ENCODE measurements around the gene PAX9.
A peak's percentile ranks its signal among the peaks of the same experiment; 100 is the strongest.

Gene PAX9

DNA sequence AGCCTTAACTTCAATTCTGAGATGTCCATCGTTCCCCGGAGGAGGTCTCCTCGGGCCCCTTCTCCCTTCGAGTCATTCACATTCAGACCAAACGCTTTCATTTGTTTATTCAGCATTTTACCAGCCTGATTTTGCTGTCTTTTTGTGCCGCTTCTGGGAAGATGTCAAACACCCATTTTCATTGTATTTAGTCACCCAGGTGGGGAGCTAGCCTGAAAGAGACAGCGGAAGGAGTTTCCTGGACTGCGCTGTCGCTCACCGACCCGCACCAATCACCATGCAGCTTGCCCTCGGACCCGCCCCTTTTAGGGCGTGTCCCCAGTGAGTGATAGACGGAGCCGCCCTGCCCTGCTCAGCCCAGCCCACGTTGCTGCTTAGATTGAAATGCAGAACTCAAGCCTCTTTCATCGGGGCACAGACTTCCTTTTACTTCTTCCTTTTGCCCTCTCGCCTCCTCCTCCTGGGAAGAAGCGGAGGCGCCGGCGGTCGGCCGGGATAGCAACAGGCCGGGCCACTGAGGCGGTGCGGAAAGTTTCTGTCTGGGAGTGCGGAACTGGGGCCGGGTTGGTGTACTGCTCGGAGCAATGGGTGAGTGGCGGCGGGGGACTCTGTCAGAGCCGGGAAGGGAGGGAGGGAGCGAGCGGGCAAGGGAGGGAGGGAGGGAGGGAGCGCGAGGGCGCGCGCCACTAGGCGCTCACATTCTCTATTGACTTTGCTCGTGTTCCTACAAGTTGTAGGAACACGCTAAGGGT lies at the start of gene PAX9:
Gene PAX9, plus strand, starts transcription at position 355 of the 752 bp plus-strand sequence. Its CDS starts 230 bp downstream, at position 585.
- peak; percentile 58 to 83 for ATAC-seq

DNA sequence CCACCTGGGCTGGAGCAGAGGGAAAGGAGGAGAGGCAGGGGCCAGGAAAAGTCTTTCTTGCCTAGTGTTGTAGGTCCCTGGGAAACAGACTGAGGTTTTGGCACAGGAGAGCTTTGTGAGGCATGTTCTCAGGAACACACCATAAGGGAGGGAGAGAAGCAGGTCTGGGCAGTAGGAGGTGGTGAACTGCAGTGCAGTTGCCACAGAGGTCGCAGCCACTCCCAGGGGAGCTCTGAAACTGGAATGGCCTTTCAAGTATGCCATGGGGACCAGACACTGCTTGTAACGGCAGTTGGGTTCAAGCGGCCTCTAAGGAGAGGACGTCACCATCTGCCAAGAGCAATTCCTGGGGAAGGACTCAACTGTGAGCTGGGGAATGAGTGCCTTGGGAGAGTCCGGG lies 43.8 kb upstream of the PAX9 start:
- no peak for ATAC-seq

- ATAC-seq = no peak
These were observed 43.0 kb upstream of the PAX9 start for GRCh38 chr14:36618641-36619040.

GRCh38 chr14:36619131-36619530 lies 42.5 kb upstream of the PAX9 start:
- ATAC-seq = no peak

DNA sequence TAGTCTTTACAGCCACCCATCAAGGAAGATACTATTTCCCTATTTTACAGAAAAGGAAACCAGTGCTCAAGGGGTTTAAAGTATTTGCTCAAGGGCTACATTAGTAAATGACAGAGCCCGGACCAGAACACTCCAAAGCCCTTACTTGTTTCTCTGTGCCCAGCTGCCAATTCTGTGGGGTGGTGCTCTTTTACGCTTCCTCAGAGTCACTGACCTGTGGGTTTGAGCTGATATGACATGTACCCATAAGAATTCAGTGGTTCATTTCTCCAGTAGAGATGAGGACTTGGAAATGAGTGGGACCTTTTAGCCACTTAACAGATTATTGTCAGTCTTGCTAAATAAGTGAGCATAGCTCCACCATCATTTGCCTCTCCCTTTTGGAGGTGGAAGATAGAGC lies 41.8 kb upstream of the PAX9 start:
- ATAC-seq = no peak

GRCh38 chr14:36625014-36625413 lies 36.6 kb upstream of the PAX9 start:
- no peak for ATAC-seq

GRCh38 chr14:36625436-36625835 lies 36.2 kb upstream of the PAX9 start:
- no peak for ATAC-seq

DNA sequence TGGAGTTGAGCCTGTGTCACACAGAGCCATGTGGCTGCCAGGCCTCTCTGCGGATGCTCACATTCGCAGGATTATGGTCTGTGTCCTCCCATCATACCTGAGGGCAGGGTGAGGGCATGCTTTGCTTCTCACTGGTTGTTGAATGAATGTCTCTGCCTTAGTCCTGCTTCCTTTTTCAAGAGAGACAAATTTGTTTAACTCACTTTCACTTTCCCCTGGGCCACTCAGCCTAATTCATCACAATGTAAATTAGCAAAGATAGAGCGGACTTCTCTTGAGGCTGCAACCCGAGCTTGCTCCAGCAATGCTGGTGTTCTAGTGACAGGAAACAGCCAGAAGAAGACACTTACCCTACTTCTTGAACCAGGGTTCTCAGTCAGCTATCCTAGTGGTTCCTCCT lies 35.5 kb upstream of the PAX9 start:
- no peak for ATAC-seq

- ATAC-seq = no peak
These were observed 33.7 kb upstream of the PAX9 start for GRCh38 chr14:36627981-36628380.

DNA sequence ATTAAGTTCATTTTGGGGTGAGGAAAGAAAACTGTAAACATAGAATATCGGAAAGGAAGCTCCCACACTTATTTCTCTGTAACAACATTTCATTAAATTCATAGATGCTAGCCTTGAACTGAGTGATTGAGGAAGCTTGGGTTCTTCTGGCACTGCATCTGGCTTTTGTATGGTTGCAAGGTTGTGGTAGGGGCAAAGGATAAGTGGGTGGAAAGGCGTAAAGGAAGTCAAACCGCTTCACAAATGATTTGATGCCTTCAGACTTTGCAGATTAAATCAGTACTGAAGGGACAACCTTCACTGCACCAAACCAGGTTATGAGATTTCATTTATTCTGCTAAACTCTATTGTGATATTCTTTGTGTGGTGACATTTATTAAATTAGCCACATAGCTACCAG lies 28.1 kb upstream of the PAX9 start:
- ATAC-seq = no peak

GRCh38 chr14:36646664-36647416 lies 14.8 kb upstream of the PAX9 start:
- no peak for ATAC-seq

DNA sequence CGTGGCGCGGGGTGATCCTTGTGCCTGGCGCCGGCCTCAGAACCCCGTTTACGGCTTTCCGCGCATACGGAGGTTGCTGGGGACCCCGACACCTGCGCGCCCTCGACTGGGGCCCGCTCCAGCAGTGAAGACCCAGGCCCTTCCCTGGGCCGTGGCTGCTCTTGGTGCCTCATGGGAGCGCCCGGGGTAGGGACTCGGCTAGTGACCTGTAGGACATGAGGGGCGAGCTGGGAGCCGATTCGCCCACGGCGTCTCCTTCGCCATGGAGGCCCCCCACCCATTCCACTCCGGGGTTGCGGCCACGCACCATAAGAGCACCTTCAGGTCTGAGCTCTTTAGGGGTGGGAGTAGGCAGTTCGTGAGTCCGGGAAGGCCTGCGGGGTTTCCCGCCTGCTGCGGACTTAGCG lies 14.2 kb upstream of the PAX9 start:
- no peak for ATAC-seq

GRCh38 chr14:36647824-36648753 lies 13.6 kb upstream of the PAX9 start:
- no peak for ATAC-seq

GRCh38 chr14:36649872-36650650 lies 11.6 kb upstream of the PAX9 start:
- ATAC-seq = no peak

DNA sequence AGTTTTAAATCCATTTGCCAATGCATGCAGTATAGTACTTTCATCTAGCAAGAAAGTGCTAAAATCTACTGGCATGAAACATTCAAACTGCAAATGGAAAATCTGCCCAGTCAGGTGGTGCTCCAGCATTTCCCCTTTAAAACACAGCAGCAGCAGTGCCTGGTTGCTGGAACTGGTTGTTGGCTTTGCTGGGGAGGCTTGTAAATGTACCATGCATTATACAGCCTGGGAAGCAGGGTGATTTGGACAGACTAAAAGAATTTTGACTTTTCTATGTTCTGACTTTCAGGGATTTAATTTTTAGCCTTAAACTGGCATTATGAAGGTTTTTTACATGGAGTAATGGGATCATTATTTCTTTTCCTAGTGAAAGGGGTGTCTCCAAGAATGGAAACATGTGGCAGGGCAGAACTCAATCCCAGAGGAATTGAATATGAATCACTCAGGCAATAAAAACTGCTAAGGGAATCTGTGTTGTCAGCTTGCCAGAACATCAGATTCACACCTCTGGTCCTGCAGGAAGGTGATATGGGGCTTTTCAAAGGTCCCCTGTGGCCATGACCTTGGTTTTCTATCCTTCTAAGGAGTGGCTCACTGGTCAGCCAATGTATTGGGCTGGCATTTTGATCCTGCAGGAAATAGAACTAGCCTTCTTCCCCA lies 9.0 kb upstream of the PAX9 start:
- ATAC-seq = no peak

DNA sequence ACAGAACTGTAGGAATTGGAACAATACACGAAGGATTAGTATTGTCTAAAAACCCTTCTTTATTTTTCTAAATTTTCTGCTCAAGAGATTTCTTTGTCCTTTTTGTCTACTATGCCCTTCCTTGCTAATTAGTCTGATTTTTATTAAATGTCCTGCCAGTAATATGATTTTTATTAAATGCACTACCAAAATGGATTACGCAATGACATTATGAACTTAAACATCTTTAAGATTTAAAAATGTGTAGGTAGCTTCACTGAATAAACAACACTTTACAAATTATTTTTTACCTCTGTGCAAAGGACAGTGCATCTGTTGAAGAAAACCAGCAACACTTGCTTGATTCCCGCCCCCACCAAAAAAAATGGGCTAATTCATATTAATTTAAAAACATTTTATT lies 8.2 kb upstream of the PAX9 start:
- no peak for ATAC-seq

GRCh38 chr14:36653962-36654793 lies 7.5 kb upstream of the PAX9 start:
- ATAC-seq = no peak

DNA sequence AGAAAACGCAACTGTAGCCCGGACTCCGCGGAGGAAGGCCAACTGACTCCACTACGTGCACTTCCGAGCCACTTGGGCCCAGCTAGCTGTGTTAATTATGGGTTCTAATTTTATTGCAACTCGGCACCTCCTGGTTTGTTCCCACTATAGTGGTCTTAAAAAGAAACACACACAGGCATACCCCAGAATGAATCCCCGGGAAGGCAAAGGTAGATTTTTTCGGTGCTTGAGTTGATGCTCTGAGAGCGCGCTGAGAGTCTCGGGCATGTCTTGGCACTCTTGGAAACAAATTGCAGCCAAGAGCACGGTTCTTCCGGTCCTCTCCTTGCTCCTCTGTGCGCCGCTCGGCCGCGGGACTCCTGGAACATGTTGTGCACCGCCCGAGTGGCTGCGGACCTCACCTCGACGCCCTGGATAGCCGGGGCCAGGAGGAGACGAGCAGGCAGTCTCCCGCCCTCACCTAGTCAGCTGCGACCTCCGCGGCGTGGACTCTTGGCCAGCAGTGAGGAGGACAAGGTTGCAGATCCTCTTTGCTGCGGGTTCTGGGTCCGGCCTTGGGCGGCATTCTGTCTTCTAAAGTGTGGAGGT lies 6.8 kb upstream of the PAX9 start:
- no peak for ATAC-seq

- ATAC-seq = no peak
These were observed 6.1 kb upstream of the PAX9 start for GRCh38 chr14:36655571-36655962.

GRCh38 chr14:36655963-36656686 lies 5.5 kb upstream of the PAX9 start:
- no peak for ATAC-seq
